ENCODE results near the gene TMEM150B. TPM values are rescaled to one million over a fixed set of nuclear protein-coding genes. Genes with fewer than 3 reads are reported as not detected.

TMEM150B gene
- total and polyA plus RNA-seq, 9 of the 15 experiments (the other 6 are each of a cell fraction or from before 2014, with no cell fraction given), result 0.47 to 1.3 (median 0.74) TPM; not detected in 2

DNA sequence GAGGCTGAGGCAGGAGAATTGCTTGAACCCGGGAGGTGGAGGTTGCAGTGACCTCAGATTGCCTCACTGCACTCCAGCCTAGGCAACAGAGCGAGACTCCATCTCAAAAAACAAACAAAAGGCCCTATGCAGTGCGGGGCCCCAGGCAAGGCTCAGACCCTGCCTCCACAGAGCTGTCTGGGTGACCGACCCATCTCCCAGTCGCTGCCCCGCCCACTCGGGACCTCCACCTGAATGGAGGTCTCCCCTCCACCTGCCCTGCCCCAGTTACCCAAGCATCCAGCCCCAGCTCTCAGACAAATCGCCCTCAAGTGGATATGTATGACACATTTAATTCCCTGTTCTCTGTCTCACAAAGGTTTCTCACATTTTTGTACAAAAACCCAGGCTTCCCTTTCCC, 40.1 kb upstream of the TMEM150B start:
- intact Hi-C loops (cut with micrococcal nuclease) (no loop called here), in situ Hi-C loops (cut with MboI) (no loop called here)
- CTCF ChIA-PET (ENCODE audit: low intra/inter-chr PET ratio), result interaction anchor here (1.2 kb wide), 1 partner anchor 8 kb away, joined by 5 read pairs; no protein-coding TSS in a partner anchor
- Histone ChIP-seq H2AFZ (ENCODE audit: low read depth, low read length) (no peak overlapping the region), H3K36me3 (ENCODE audit: control insufficient read depth, insufficient read depth, low read length) (no peaks in the 10 kb centered on the region), H3K9me3 (replicated peaks; ENCODE audit: control insufficient read depth, insufficient read depth, low read depth, low read length) (no peaks in the 10 kb centered on the region), H3K27ac (ENCODE audit: extremely low read depth, low read depth, low read length) (no peak overlapping the region), H3K4me2 (ENCODE audit: insufficient read depth, low read length) (no peak overlapping the region), H3K27me3 (ENCODE audit: control insufficient read depth in 2 of 2, insufficient read depth in 2 of 2, low read length in 2 of 2) (peaks cover 4% of the 10 kb centered on the region in 2 experiments; a peak in 2 of 5 replicates), H3K4me1 (replicated peaks in 1 of 2; ENCODE audit: control insufficient read depth in 2 of 2, insufficient read depth in 2 of 2, low read length in 2 of 2) (peaks cover 0 to 57% of the 10 kb centered on the region in 2 experiments; a peak in 3 of 5 replicates), H4K20me1 (replicated peaks; ENCODE audit: control insufficient read depth, insufficient read depth, low read length) (0 out of 2 replicates have a peak, but pooled peaks cover 3% of the 10 kb centered on the region), H3K4me3 (no peak overlapping the region), H3K9me1 (ENCODE audit: control insufficient read depth, insufficient read depth, low read length) (no peaks in the 10 kb centered on the region), H3K79me2 (ENCODE audit: control insufficient read depth, insufficient read depth, low read length) (no peaks in the 10 kb centered on the region), H3K9ac (ENCODE audit: insufficient read depth in 1 of 2, low read depth in 2 of 2, low read length in 2 of 2) (no peak overlapping the region)
- ATAC-seq (no peak), DNase-seq (ENCODE audit: extremely low read depth in 1 of 4, low spot score in 3 of 4) (no peak), FAIRE-seq (no peak)
- TF ChIP-seq, protein P1, sequence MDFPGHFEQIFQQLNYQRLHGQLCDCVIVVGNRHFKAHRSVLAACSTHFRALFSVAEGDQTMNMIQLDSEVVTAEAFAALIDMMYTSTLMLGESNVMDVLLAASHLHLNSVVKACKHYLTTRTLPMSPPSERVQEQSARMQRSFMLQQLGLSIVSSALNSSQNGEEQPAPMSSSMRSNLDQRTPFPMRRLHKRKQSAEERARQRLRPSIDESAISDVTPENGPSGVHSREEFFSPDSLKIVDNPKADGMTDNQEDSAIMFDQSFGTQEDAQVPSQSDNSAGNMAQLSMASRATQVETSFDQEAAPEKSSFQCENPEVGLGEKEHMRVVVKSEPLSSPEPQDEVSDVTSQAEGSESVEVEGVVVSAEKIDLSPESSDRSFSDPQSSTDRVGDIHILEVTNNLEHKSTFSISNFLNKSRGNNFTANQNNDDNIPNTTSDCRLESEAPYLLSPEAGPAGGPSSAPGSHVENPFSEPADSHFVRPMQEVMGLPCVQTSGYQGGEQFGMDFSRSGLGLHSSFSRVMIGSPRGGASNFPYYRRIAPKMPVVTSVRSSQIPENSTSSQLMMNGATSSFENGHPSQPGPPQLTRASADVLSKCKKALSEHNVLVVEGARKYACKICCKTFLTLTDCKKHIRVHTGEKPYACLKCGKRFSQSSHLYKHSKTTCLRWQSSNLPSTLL (IDR thresholded peaks at IDR 0.05), result no peak
- TF ChIP-seq ZNF324 (CRISPR knock-in tag; IDR thresholded peaks at IDR 0.05) (no peak), NR0B1 (IDR thresholded peaks at IDR 0.05; ENCODE audit: partially characterized antibody) (no peak), CBX3 (IDR thresholded peaks at IDR 0.05; ENCODE audit: borderline replicate concordance in 1 of 2, low read length in 2 of 2) (no peak), SP2 (IDR thresholded peaks at IDR 0.05; ENCODE audit: extremely low read depth, low read depth, low read length, poor library complexity, severe bottlenecking) (no peak), FOXA3 (CRISPR knock-in tag; conservative IDR thresholded peaks at IDR 0.05 in 1 of 2, IDR thresholded peaks at IDR 0.05 in 1 of 2) (no peak), ZBTB26 (CRISPR knock-in tag; IDR thresholded peaks at IDR 0.05) (no peak), RBM15 (IDR thresholded peaks at IDR 0.05; ENCODE audit: insufficient read depth, low read length) (no peak), ELK1 (CRISPR knock-in tag; IDR thresholded peaks at IDR 0.05) (no peak), ZNF253 (CRISPR knock-in tag; conservative IDR thresholded peaks at IDR 0.05) (no peak)
- BruUV-seq (replicated peaks), result no TSS peak
- 41% methylated on average over 7 of the region's 8 CpGs for WGBS (ENCODE audit: insufficient coverage, low coverage, missing lambda C conversion rate)
- POLR2A ChIA-PET, result interaction anchor here (0.6 kb wide), 1 partner anchor 27 kb away, joined by 3 read pairs; no protein-coding TSS in a partner anchor

Measured in K562 (cell line).